IMR-90 (cell line): ENCODE data around the gene BCDIN3D. TPM values are rescaled to one million over a fixed set of nuclear protein-coding genes. Genes with fewer than 3 reads are reported as not detected.

Experiments used
- ATAC-seq: fragments of 200-7000 bp; cut with Tn5 transposase; 2 replicates; pipeline ENCODE4 v1.9.1; 2020; ENCODE audit warnings: low read depth, mild to moderate bottlenecking, moderate library complexity
- BruUV-seq: library from RNA; stranded (reverse); fragments of 400-500 nt; replicated peaks from 2 replicates; lab custom pipeline; 2021; lab: Mats Ljungman, UMichigan
- CTCF ChIA-PET: fragments of 300-600 bp; formaldehyde crosslinking; extraction: SDS; loops from one replicate; lab custom pipeline; 2021; ENCODE audit warnings: antibody characterized with exemption; lab: Yijun Ruan, JAX
- POLR2A ChIA-PET: fragments of 300-600 bp; sonication (Branson Sonifier 250); formaldehyde crosslinking; loops from one replicate; lab custom pipeline; 2022; ENCODE audit warnings: antibody characterized with exemption; ENCODE audit not compliant: unreplicated experiment; lab: Charles Lee
- DNase-seq: peaks from one replicate; pipeline ENCODE4 v3.0.0; 2013
- H2AFZ ChIP-seq: replicated peaks from 2 replicates; pipeline ENCODE3; 2013; ENCODE audit warnings: low read length, mild to moderate bottlenecking; ENCODE audit not compliant: poor library complexity
- H2AK5ac ChIP-seq: 2 replicates; pipeline ENCODE4 v1.6.1; 2013; ENCODE audit warnings: low read depth, low read length, inconsistent platforms
- H2AK9ac ChIP-seq: replicated peaks from 2 replicates; pipeline ENCODE3; 2013; ENCODE audit warnings: mild to moderate bottlenecking, low read depth, low read length, moderate library complexity; ENCODE audit not compliant: poor library complexity
- H2BK120ac ChIP-seq: 2 replicates; pipeline ENCODE4 v1.6.1; 2013; ENCODE audit warnings: low read depth, low read length, inconsistent platforms
- H2BK15ac ChIP-seq: 3 replicates; pipeline ENCODE4 v1.6.1; 2013; ENCODE audit warnings: low read depth, low read length, inconsistent platforms
- H2BK20ac ChIP-seq: 2 replicates; pipeline ENCODE4 v1.6.1; 2013; ENCODE audit warnings: low read depth, mild to moderate bottlenecking, inconsistent platforms, low read length, moderate library complexity
- H2BK5ac ChIP-seq: 2 replicates; pipeline ENCODE4 v1.6.1; 2013; ENCODE audit warnings: mild to moderate bottlenecking, low read depth, low read length, inconsistent platforms; ENCODE audit not compliant: poor library complexity, severe bottlenecking
- H3K14ac ChIP-seq: replicated peaks from 2 replicates; pipeline ENCODE4 v1.6.1; 2013; ENCODE audit warnings: low read depth, low read length, inconsistent platforms
- H3K18ac ChIP-seq: 2 replicates; pipeline ENCODE4 v1.6.1; 2013; ENCODE audit warnings: low read depth, low read length, control low read depth
- H3K23ac ChIP-seq: 2 replicates; pipeline ENCODE4 v1.6.1; 2013; ENCODE audit warnings: low read depth, low read length, inconsistent platforms
- H3K27ac ChIP-seq: 2 replicates; pipeline ENCODE4 v1.5.1; 2013; ENCODE audit warnings: mild to moderate bottlenecking, control low read depth, low read length; ENCODE audit not compliant: insufficient read depth
- H3K27me3 ChIP-seq: 2 replicates; pipeline ENCODE4 v1.6.1; 2013; ENCODE audit warnings: low read length; ENCODE audit not compliant: control insufficient read depth, insufficient read depth
- H3K36me3 ChIP-seq: 2 replicates; pipeline ENCODE4 v1.6.1; 2013; ENCODE audit warnings: low read length, mixed read lengths; ENCODE audit not compliant: control insufficient read depth, insufficient read depth
- H3K4ac ChIP-seq: 2 replicates; pipeline ENCODE4 v1.6.1; 2013; ENCODE audit warnings: low read depth, low read length, inconsistent platforms
- H3K4me1 ChIP-seq: 2 replicates; pipeline ENCODE4 v1.6.1; 2013; ENCODE audit warnings: low read length, mixed read lengths; ENCODE audit not compliant: control insufficient read depth, insufficient read depth
- H3K4me2 ChIP-seq: 2 replicates; pipeline ENCODE4 v1.6.1; 2013; ENCODE audit warnings: low read depth, mild to moderate bottlenecking, control low read depth, low read length, moderate library complexity
- H3K4me3 ChIP-seq: 2 replicates; pipeline ENCODE4 v1.5.1; 2013; ENCODE audit warnings: low read depth, mild to moderate bottlenecking, control low read depth, low read length, moderate library complexity; ENCODE audit not compliant: insufficient read depth
- H3K56ac ChIP-seq: 2 replicates; pipeline ENCODE4 v1.6.1; 2013; ENCODE audit warnings: low read length, inconsistent platforms; ENCODE audit not compliant: insufficient read depth; ENCODE audit errors: extremely low read depth
- H3K79me1 ChIP-seq, 2 experiments: 2 replicates each; pipeline ENCODE4 v1.6.1; 2013; ENCODE audit warnings: low read length in 2 of 2, inconsistent platforms in 1 of 2, low read depth in 1 of 2
- H3K9ac ChIP-seq: 2 replicates; pipeline ENCODE4 v1.6.1; 2013; ENCODE audit warnings: low read depth, low read length, control low read depth
- H3K9me1 ChIP-seq: 2 replicates; pipeline ENCODE4 v1.6.1; 2013; ENCODE audit warnings: low read length, inconsistent platforms; ENCODE audit not compliant: insufficient read depth
- H3K9me3 ChIP-seq: 2 replicates; pipeline ENCODE4 v1.6.1; 2013; ENCODE audit warnings: low read length; ENCODE audit not compliant: control insufficient read depth, insufficient read depth
- H4K20me1 ChIP-seq: 2 replicates; pipeline ENCODE4 v1.6.1; 2013; ENCODE audit warnings: low read length, inconsistent platforms; ENCODE audit not compliant: insufficient read depth
- H4K5ac ChIP-seq: 2 replicates; pipeline ENCODE4 v1.6.1; 2013; ENCODE audit warnings: mild to moderate bottlenecking, low read depth, low read length, control low read depth
- H4K8ac ChIP-seq, 2 experiments: 2 replicates each; pipeline ENCODE4 v1.6.1; 2013; ENCODE audit warnings: low read depth in 2 of 2, low read length in 2 of 2, control low read depth in 1 of 2, inconsistent platforms in 1 of 2
- H4K91ac ChIP-seq: 2 replicates; pipeline ENCODE4 v1.6.1; 2013; ENCODE audit warnings: low read depth, low read length, inconsistent platforms; ENCODE audit not compliant: insufficient read depth
- CHD1 ChIP-seq: IDR thresholded peaks from 2 replicates; pipeline ENCODE4 v1.6.1; 2012; ENCODE audit warnings: low read depth, low read length, improper control_type of control experiment
- MAFK ChIP-seq: IDR thresholded peaks from 2 replicates; pipeline ENCODE4 v1.6.1; 2012; ENCODE audit warnings: low read depth, low read length, improper control_type of control experiment
- POLR2A ChIP-seq: IDR thresholded peaks from 2 replicates; pipeline ENCODE4 v1.6.1; 2012; ENCODE audit warnings: mild to moderate bottlenecking, low read depth, low read length
- WGBS, 2 experiments: methylation state at CpG; one replicate each; pipeline versions ENCODE4 v1.1.5 to v1.1.7; 2013; ENCODE audit warnings: missing lambda C conversion rate in 2 of 2; ENCODE audit not compliant: insufficient read length in 1 of 2; ENCODE audit errors: extremely low coverage in 2 of 2; 5-methylcytosine and 5-hydroxymethylcytosine counted together
- dilution Hi-C: fragments of 300-500 bp; cut with HindIII; formaldehyde crosslinking; loops from one replicate; pipeline ENCODE4 v1.14.3; 2018; ENCODE audit warnings: low sequenced_read_pairs; ENCODE audit not compliant: unreplicated experiment
- in situ Hi-C: fragments of 300-500 bp; cut with MboI; formaldehyde crosslinking; loops from 3 replicates; pipeline ENCODE4 v1.14.3; 2019; ENCODE audit warnings: low sequenced_read_pairs, inconsistent platforms, mixed read lengths
- intact Hi-C: fragments of 100-400 bp; cut with micrococcal nuclease; formaldehyde crosslinking; loops from 2 replicates; pipeline ENCODE4 v1.10.0; 2022
- polyA plus RNA-seq, 3 experiments: library from polyadenylated mRNA; depleted of rRNA; stranded (reverse); fragments of >200 nt; gene quantifications; 2 replicates each; pipeline ENCODE4 v1.2.3, GENCODE V29; 2012; ENCODE audit warnings: low replicate concordance in 1 of 3
- total RNA-seq: library from RNA; depleted of rRNA; stranded (reverse); fragments of >200 nt; gene quantifications from 2 replicates; pipeline ENCODE4 v1.2.3, GENCODE V29; 2012

Gene BCDIN3D
- total and polyA plus RNA-seq, 2 of the 4 experiments (the other 2 are of a cell fraction), result 2.3 TPM

- Histone ChIP-seq H3K9ac (no peak overlapping the region), H3K27ac (no peak overlapping the region), H4K8ac (no peak overlapping the region), H2BK20ac (no peak overlapping the region), H3K4ac (no peak overlapping the region), H3K4me2 (no peak overlapping the region), H3K9me1 (peaks cover 13% of the 10 kb centered on the region), H2BK15ac (no peak overlapping the region), H4K20me1 (peaks cover 85% of the 10 kb centered on the region), H3K4me3 (no peak overlapping the region), H3K4me1 (peaks cover 18% of the 10 kb centered on the region), H2BK120ac (no peak overlapping the region), H3K27me3 (no peaks in the 10 kb centered on the region), H3K14ac (no peak overlapping the region), H2BK5ac (no peak overlapping the region), H4K5ac (no peak overlapping the region), H3K18ac (no peak overlapping the region), H4K91ac (no peak overlapping the region), H2AK5ac (no peak overlapping the region), H2AFZ (no peak overlapping the region), H3K79me1 (peaks cover 32 to 86% of the 10 kb centered on the region in 2 experiments), H3K56ac (no peak overlapping the region), H3K9me3 (no peaks in the 10 kb centered on the region), H2AK9ac (no peak overlapping the region), H3K23ac (no peak overlapping the region), H3K36me3 (peaks cover 13% of the 10 kb centered on the region)
- intact Hi-C loops (no loop called here), dilution Hi-C loops (no loop called here), in situ Hi-C loops (no loop called here)
- 100% methylated on average over 2 of the region's 5 CpGs; no CpG with 5 or more reads in 1 of the 2 experiments for WGBS, 2 experiments
- ATAC-seq (no peak), DNase-seq (no peak)
- ChIA-PET CTCF (interaction anchor here (0.9 to 1.6 kb wide), 3 partner anchors 9 to 70 kb away, joined by 3 to 5 read pairs (median 3); partner anchors contain the start of gene TMBIM6), POLR2A (no interaction called here)
- TF ChIP-seq CHD1 (no peak), MAFK (no peak), POLR2A (no peak)
- no TSS peak for BruUV-seq
These were observed 31.8 kb downstream of the BCDIN3D start for GRCh38 chr12:49811136-49811535.
